Testis (tissue), 2 donors: Measurements from ENCODE around the gene FFAR3.

ENCODE experiments used
- POLR2A ChIP-seq: fragments of 450-650 bp; IDR thresholded peaks from one replicate; pipeline ENCODE4 v1.6.1; 2017; ENCODE audit warnings: antibody characterized with exemption, mild to moderate bottlenecking, moderate library complexity
- TF ChIP-seq, protein P1 (sequence below), 3 experiments: fragments of 450-650 bp in 2 of 3; fragments of 200-600 bp in 1 of 3; sonication (generic) in 1 of 3; IDR thresholded peaks; one replicate each; pipeline ENCODE4 v1.5.1; 2016 to 2019; ENCODE audit warnings: antibody characterized with exemption in 3 of 3, mild to moderate bottlenecking in 2 of 3, moderate library complexity in 1 of 3

GRCh38 chr19:35320065-35320713 is 38.1 kb upstream of the FFAR3 start:
- TF ChIP-seq POLR2A: no peak
- TF ChIP-seq, protein P1, sequence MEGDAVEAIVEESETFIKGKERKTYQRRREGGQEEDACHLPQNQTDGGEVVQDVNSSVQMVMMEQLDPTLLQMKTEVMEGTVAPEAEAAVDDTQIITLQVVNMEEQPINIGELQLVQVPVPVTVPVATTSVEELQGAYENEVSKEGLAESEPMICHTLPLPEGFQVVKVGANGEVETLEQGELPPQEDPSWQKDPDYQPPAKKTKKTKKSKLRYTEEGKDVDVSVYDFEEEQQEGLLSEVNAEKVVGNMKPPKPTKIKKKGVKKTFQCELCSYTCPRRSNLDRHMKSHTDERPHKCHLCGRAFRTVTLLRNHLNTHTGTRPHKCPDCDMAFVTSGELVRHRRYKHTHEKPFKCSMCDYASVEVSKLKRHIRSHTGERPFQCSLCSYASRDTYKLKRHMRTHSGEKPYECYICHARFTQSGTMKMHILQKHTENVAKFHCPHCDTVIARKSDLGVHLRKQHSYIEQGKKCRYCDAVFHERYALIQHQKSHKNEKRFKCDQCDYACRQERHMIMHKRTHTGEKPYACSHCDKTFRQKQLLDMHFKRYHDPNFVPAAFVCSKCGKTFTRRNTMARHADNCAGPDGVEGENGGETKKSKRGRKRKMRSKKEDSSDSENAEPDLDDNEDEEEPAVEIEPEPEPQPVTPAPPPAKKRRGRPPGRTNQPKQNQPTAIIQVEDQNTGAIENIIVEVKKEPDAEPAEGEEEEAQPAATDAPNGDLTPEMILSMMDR (IDR thresholded peaks at IDR 0.05): no peak
